Frontal cortex (tissue), 4 donors: ENCODE data around the gene REEP5. TPM values are rescaled to one million over a fixed set of nuclear protein-coding genes. Genes with fewer than 3 reads are reported as not detected.

Experiments
- DNase-seq, 2 donors: peaks; one replicate each; pipeline ENCODE4 v3.0.0; 2012; ENCODE audit warnings: low spot score in 2 of 2
- FAIRE-seq: peaks from 2 replicates; lab custom pipeline; 2012; peaks lifted over from hg19 to GRCh38; lab: Jason Lieb, UNC
- total RNA-seq: library from RNA; depleted of rRNA; stranded (reverse); fragments of >200 nt; gene quantifications from one replicate; pipeline ENCODE4 v1.2.3, GENCODE V29; 2014
- donor health status: control.
- donor health status: control.
- donor health status: control.

The REEP5 gene
- total RNA-seq, 1 donor from 2014 or later, result 97.4 TPM

GRCh38 chr5:112849912-112850311 is 72.1 kb downstream of the REEP5 start:
- DNase-seq (no peak), FAIRE-seq (no peak)

DNA sequence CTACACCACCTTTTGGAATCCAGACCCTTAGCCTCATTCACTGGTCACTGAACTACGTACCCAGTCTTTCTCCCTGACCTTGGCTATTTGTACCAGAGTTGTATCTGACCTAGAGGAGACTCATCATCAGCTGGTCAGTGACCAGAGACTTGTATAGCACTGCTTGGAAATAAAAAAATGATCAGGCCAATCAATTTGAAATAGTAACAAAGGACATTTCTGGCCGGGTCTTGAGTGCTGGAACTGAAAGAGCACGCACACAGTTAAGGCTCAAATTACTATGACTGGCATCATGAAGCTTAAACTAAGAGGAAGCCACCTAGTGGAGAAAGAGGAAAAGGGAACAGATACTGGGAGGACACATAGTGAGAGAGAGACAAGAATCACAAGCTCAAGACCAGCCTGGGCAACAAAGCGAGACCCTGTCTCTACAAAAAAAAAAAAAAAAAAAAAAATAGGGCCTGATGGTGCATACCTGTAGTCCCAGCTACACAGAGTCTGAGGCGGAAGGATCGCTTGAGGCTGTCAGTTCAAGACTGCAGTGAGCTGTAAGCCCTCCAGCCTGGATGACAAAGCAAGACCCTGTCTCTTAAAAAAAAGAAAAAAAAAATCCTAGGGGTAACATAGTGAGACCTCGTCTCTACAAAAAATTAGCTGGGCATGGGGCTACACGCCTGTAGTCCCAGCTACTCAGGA is 73.8 kb downstream of the REEP5 start:
- DNase-seq, result peak in 1 of 2 donors; percentile 4
- no peak for FAIRE-seq

- DNase-seq (no peak), FAIRE-seq (no peak)
Measured at GRCh38 chr5:112847306-112847705, 74.7 kb downstream of the REEP5 start.

GRCh38 chr5:112846556-112846955 is 75.5 kb downstream of the REEP5 start:
- no peak for DNase-seq
- no peak for FAIRE-seq

- DNase-seq, result no peak
- no peak for FAIRE-seq
Measured at GRCh38 chr5:112844489-112844888, 77.5 kb downstream of the REEP5 start.

- DNase-seq (no peak), FAIRE-seq (no peak)
Measured at GRCh38 chr5:112833971-112834370, 88.1 kb downstream of the REEP5 start.

- no peak for FAIRE-seq
- DNase-seq, result no peak
Measured at GRCh38 chr5:112830378-112830777, 91.6 kb downstream of the REEP5 start.

Other genes starting within 250 kb of the REEP5 start
- 301 TPM for gene APC, start 184.3 kb downstream of the REEP5 start, total RNA-seq
- gene SRP19, start 60.9 kb downstream of the REEP5 start, total RNA-seq, result 39.1 TPM
- gene DCP2, start 54.6 kb upstream of the REEP5 start, total RNA-seq, result 118 TPM